Panc1 (cell line): ENCODE data around the gene SMAD7. TPM values are rescaled to one million over a fixed set of nuclear protein-coding genes. Genes with fewer than 3 reads are reported as not detected.
A peak's percentile ranks its signal among the peaks of the same experiment; 100 is the strongest.

Experiments used
- ATAC-seq: fragments of 200-7000 bp; cut with Tn5 transposase; 2 replicates; pipeline ENCODE4 v1.9.1; 2020; ENCODE audit warnings: mild to moderate bottlenecking, moderate library complexity
- BruUV-seq: library from RNA; stranded (reverse); fragments of 400-500 nt; replicated peaks from 2 replicates; lab custom pipeline; 2021; lab: Mats Ljungman, UMichigan
- CTCF ChIA-PET: fragments of 300-600 bp; sonication (Branson Sonifier 250); formaldehyde crosslinking; loops from one replicate; lab custom pipeline; 2022; ENCODE audit warnings: antibody characterized with exemption; lab: Charles Lee
- POLR2A ChIA-PET: fragments of 300-600 bp; sonication (Branson Sonifier 250); formaldehyde crosslinking; loops from one replicate; lab custom pipeline; 2022; ENCODE audit warnings: antibody characterized with exemption; lab: Charles Lee
- DNase-seq: peaks from one replicate; pipeline ENCODE4 v3.0.0-alpha.2; 2010; ENCODE audit warnings: low read depth, low spot score
- H3K27ac ChIP-seq: 2 replicates; pipeline ENCODE4 v1.5.1; 2011; ENCODE audit warnings: mild to moderate bottlenecking, low read length, inconsistent platforms
- H3K27me3 ChIP-seq: fragments of 200-500 bp; sonication (Bioruptor generic); 2 replicates; pipeline ENCODE4 v1.6.0; 2014; ENCODE audit warnings: low read length, inconsistent platforms; ENCODE audit not compliant: control insufficient read depth, insufficient read depth
- H3K36me3 ChIP-seq: fragments of 200-500 bp; sonication (Bioruptor generic); 2 replicates; pipeline ENCODE4 v1.5.1; 2014; ENCODE audit warnings: inconsistent platforms, mild to moderate bottlenecking, low read length, moderate library complexity; ENCODE audit not compliant: control insufficient read depth, insufficient read depth
- H3K4me1 ChIP-seq: 2 replicates; pipeline ENCODE4 v1.5.1; 2011; ENCODE audit warnings: inconsistent platforms, mild to moderate bottlenecking, low read length, moderate library complexity; ENCODE audit not compliant: control insufficient read depth, insufficient read depth
- H3K4me3 ChIP-seq, 2 experiments: 2 replicates each; pipeline ENCODE4 v1.5.1; 2011 to 2012; ENCODE audit warnings: low read depth in 2 of 2, low read length in 2 of 2, mild to moderate bottlenecking in 2 of 2, inconsistent platforms in 1 of 2, moderate library complexity in 1 of 2
- H3K9me3 ChIP-seq: fragments of 200-500 bp; sonication (Bioruptor generic); 2 replicates; pipeline ENCODE4 v1.5.1; 2014; ENCODE audit warnings: low read depth, mild to moderate bottlenecking, inconsistent platforms, low read length, moderate library complexity; ENCODE audit not compliant: control insufficient read depth, insufficient read depth
- POLR2AphosphoS5 ChIP-seq: IDR thresholded peaks from 2 replicates; pipeline ENCODE4 v1.6.1; 2012; ENCODE audit warnings: mild to moderate bottlenecking, low read depth, low read length, moderate library complexity
- SIN3A ChIP-seq: IDR thresholded peaks from 2 replicates; pipeline ENCODE4 v1.6.1; 2012; ENCODE audit warnings: low read depth, mild to moderate bottlenecking, low read length, moderate library complexity, borderline replicate concordance; ENCODE audit not compliant: insufficient read depth
- TCF7L2 ChIP-seq: IDR thresholded peaks from 2 replicates; pipeline ENCODE4 v1.6.1; 2011; ENCODE audit warnings: mild to moderate bottlenecking, low read depth, low read length, inconsistent platforms
- in situ Hi-C: cut with HindIII; loops from 2 replicates; pipeline ENCODE4 v1.10.0; 2016; ENCODE audit warnings: low sequenced_read_pairs, low pct_unique_long_range_greater_than_20kb
- intact Hi-C: fragments of 100-400 bp; cut with micrococcal nuclease; formaldehyde crosslinking; loops from one replicate; pipeline ENCODE4 v1.10.0; 2022; ENCODE audit not compliant: unreplicated experiment
- total RNA-seq: library from RNA; stranded (reverse); gene quantifications from one replicate; pipeline ENCODE4 v1.2.1, GENCODE V29; 2021; ENCODE audit not compliant: unreplicated experiment
- TF ChIP-seq, protein P1 (sequence below): fragments of 450-650 bp; IDR thresholded peaks from 2 replicates; pipeline ENCODE4 v1.5.1; 2017; ENCODE audit warnings: mild to moderate bottlenecking
- TF ChIP-seq, protein P2 (sequence below), 2 experiments: IDR thresholded peaks; 2 replicates each; pipeline ENCODE4 v1.6.1; 2011 to 2012; ENCODE audit warnings: low read depth in 2 of 2, control low read depth in 1 of 2, low read length in 1 of 2, mild to moderate bottlenecking in 1 of 2, moderate library complexity in 1 of 2; ENCODE audit not compliant: insufficient read depth in 1 of 2

Gene SMAD7
- total RNA-seq, 1 experiment from 2014 or later = 21.3 TPM

DNA sequence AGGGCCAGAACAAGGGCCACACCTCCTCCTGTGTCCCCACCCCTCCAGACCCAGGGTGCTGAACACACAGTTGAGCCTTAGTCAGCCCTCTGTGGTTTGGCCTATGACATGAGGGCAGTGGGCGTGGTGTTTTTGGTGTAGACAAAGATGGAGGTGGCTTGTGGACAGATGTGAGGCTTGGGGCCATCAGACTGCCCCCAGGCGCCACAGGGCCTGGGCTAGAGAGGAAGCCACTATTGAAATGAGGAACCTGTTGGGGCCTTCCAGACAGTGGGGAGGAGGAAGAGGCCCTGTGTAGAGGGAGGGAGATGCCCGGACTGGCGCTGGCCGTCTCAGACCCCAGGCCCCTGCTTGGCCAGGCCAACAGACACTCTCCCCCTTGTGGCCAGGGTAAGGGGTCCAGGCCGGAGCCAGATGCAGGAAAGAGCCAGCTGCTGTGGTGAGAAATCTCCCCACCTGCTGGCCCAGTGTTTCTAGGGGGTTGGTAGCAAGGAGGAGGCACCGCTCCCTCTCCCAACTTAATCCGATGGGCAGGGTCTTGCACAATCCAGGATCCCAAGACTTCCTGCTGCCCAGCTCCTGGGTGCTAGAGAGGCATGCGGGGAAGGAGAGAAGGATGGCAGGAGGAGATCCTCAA, 53.8 kb downstream of the SMAD7 start:
- DNase-seq (no peak), ATAC-seq (peak; percentile 61)
- in situ Hi-C loops (no loop called here), intact Hi-C loops (no loop called here)
- TF ChIP-seq POLR2AphosphoS5 = no peak
- TF ChIP-seq SIN3A = no peak
- TF ChIP-seq, protein P1, sequence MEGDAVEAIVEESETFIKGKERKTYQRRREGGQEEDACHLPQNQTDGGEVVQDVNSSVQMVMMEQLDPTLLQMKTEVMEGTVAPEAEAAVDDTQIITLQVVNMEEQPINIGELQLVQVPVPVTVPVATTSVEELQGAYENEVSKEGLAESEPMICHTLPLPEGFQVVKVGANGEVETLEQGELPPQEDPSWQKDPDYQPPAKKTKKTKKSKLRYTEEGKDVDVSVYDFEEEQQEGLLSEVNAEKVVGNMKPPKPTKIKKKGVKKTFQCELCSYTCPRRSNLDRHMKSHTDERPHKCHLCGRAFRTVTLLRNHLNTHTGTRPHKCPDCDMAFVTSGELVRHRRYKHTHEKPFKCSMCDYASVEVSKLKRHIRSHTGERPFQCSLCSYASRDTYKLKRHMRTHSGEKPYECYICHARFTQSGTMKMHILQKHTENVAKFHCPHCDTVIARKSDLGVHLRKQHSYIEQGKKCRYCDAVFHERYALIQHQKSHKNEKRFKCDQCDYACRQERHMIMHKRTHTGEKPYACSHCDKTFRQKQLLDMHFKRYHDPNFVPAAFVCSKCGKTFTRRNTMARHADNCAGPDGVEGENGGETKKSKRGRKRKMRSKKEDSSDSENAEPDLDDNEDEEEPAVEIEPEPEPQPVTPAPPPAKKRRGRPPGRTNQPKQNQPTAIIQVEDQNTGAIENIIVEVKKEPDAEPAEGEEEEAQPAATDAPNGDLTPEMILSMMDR = no peak
- TF ChIP-seq TCF7L2 = no peak
- TF ChIP-seq, protein P2, sequence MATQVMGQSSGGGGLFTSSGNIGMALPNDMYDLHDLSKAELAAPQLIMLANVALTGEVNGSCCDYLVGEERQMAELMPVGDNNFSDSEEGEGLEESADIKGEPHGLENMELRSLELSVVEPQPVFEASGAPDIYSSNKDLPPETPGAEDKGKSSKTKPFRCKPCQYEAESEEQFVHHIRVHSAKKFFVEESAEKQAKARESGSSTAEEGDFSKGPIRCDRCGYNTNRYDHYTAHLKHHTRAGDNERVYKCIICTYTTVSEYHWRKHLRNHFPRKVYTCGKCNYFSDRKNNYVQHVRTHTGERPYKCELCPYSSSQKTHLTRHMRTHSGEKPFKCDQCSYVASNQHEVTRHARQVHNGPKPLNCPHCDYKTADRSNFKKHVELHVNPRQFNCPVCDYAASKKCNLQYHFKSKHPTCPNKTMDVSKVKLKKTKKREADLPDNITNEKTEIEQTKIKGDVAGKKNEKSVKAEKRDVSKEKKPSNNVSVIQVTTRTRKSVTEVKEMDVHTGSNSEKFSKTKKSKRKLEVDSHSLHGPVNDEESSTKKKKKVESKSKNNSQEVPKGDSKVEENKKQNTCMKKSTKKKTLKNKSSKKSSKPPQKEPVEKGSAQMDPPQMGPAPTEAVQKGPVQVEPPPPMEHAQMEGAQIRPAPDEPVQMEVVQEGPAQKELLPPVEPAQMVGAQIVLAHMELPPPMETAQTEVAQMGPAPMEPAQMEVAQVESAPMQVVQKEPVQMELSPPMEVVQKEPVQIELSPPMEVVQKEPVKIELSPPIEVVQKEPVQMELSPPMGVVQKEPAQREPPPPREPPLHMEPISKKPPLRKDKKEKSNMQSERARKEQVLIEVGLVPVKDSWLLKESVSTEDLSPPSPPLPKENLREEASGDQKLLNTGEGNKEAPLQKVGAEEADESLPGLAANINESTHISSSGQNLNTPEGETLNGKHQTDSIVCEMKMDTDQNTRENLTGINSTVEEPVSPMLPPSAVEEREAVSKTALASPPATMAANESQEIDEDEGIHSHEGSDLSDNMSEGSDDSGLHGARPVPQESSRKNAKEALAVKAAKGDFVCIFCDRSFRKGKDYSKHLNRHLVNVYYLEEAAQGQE (IDR thresholded peaks at IDR 0.05; ENCODE audit: insufficient read depth in 1 of 2, low read depth in 2 of 2, low read length in 1 of 2) = no peak
- ChIA-PET CTCF (interaction anchor here (0.6 kb wide), 1 partner anchor 137 kb away, joined by 7 read pairs; no protein-coding TSS in a partner anchor), POLR2A (no interaction called here)
- Histone ChIP-seq H3K36me3 (no peaks in the 10 kb centered on the region), H3K27me3 (no peaks in the 10 kb centered on the region), H3K9me3 (no peaks in the 10 kb centered on the region), H3K4me1 (peaks cover 3% of the 10 kb centered on the region; the same call in 1 of the 2 replicates), H3K27ac (no peak overlapping the region; the same call in 1 of the 2 replicates), H3K4me3 (no peak overlapping the region)
- BruUV-seq = no TSS peak

DNA sequence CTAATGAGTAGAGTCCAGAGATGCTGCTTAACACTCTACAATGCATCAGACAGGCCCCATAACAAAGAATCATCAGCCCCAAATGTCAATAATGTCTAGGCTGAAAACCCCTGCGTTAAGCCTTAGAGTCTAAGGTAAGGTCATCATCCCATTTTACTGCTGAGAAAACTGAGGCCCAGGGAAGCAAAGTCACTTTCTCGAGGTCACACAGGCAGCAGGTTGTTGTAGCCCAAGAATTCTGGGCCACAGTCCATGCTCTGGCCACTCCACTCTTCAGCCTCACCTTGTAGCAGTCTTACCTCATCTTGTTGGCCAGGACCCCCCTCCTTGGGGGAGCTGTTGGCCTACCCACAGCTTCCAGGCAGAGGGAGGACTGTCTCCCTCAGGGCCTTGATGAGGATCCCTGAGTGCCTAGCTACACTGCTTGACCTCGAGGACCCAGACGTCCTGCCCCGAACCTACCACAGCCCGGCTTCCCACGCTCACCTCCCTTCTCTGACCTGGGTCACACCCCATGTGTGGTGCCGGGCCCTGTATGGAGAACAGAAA, 54.4 kb downstream of the SMAD7 start:
- DNase-seq = no peak
- H3K27me3 ChIP-seq = no peaks in the 10 kb centered on the region
- ChIA-PET POLR2A (no interaction called here), CTCF (no interaction called here)
- H3K4me1 ChIP-seq = peaks cover 3% of the 10 kb centered on the region; the same call in 1 of the 2 replicates
- no peak overlapping the region for H3K4me3 ChIP-seq
- in situ Hi-C loops = no loop called here
- no peak overlapping the region for H3K27ac ChIP-seq
- ATAC-seq = no peak; the same call in 1 of the 2 replicates
- BruUV-seq = no TSS peak
- no peaks in the 10 kb centered on the region for H3K36me3 ChIP-seq
- intact Hi-C loops = no loop called here
- TF ChIP-seq TCF7L2 = no peak
- TF ChIP-seq, protein P1 = no peak
- TF ChIP-seq SIN3A = no peak
- no peak for TF ChIP-seq POLR2AphosphoS5
- TF ChIP-seq, protein P2 (IDR thresholded peaks at IDR 0.05; ENCODE audit: insufficient read depth in 1 of 2, low read depth in 2 of 2, low read length in 1 of 2) = no peak
- no peaks in the 10 kb centered on the region for H3K9me3 ChIP-seq
